Panc1 (cell line): ENCODE measurements around the gene SMARCB1. TPM values are rescaled to one million over a fixed set of nuclear protein-coding genes. Genes with fewer than 3 reads are reported as not detected.

Experiments used
- ATAC-seq: fragments of 200-7000 bp; cut with Tn5 transposase; 2 replicates; pipeline ENCODE4 v1.9.1; 2020; ENCODE audit warnings: mild to moderate bottlenecking, moderate library complexity
- BruUV-seq: library from RNA; stranded (reverse); fragments of 400-500 nt; replicated peaks from 2 replicates; lab custom pipeline; 2021; lab: Mats Ljungman, UMichigan
- CTCF ChIA-PET: fragments of 300-600 bp; sonication (Branson Sonifier 250); formaldehyde crosslinking; loops from one replicate; lab custom pipeline; 2022; ENCODE audit warnings: antibody characterized with exemption; lab: Charles Lee
- POLR2A ChIA-PET: fragments of 300-600 bp; sonication (Branson Sonifier 250); formaldehyde crosslinking; loops from one replicate; lab custom pipeline; 2022; ENCODE audit warnings: antibody characterized with exemption; lab: Charles Lee
- DNase-seq: peaks from one replicate; pipeline ENCODE4 v3.0.0-alpha.2; 2010; ENCODE audit warnings: low read depth, low spot score
- H3K27ac ChIP-seq: 2 replicates; pipeline ENCODE4 v1.5.1; 2011; ENCODE audit warnings: mild to moderate bottlenecking, low read length, inconsistent platforms
- H3K27me3 ChIP-seq: fragments of 200-500 bp; sonication (Bioruptor generic); 2 replicates; pipeline ENCODE4 v1.6.0; 2014; ENCODE audit warnings: low read length, inconsistent platforms; ENCODE audit not compliant: control insufficient read depth, insufficient read depth
- H3K36me3 ChIP-seq: fragments of 200-500 bp; sonication (Bioruptor generic); 2 replicates; pipeline ENCODE4 v1.5.1; 2014; ENCODE audit warnings: inconsistent platforms, mild to moderate bottlenecking, low read length, moderate library complexity; ENCODE audit not compliant: control insufficient read depth, insufficient read depth
- H3K4me1 ChIP-seq: 2 replicates; pipeline ENCODE4 v1.5.1; 2011; ENCODE audit warnings: inconsistent platforms, mild to moderate bottlenecking, low read length, moderate library complexity; ENCODE audit not compliant: control insufficient read depth, insufficient read depth
- H3K4me3 ChIP-seq, 2 experiments: 2 replicates each; pipeline ENCODE4 v1.5.1; 2011 to 2012; ENCODE audit warnings: low read depth in 2 of 2, low read length in 2 of 2, mild to moderate bottlenecking in 2 of 2, inconsistent platforms in 1 of 2, moderate library complexity in 1 of 2
- H3K9me3 ChIP-seq: fragments of 200-500 bp; sonication (Bioruptor generic); 2 replicates; pipeline ENCODE4 v1.5.1; 2014; ENCODE audit warnings: low read depth, mild to moderate bottlenecking, inconsistent platforms, low read length, moderate library complexity; ENCODE audit not compliant: control insufficient read depth, insufficient read depth
- POLR2AphosphoS5 ChIP-seq: IDR thresholded peaks from 2 replicates; pipeline ENCODE4 v1.6.1; 2012; ENCODE audit warnings: mild to moderate bottlenecking, low read depth, low read length, moderate library complexity
- SIN3A ChIP-seq: IDR thresholded peaks from 2 replicates; pipeline ENCODE4 v1.6.1; 2012; ENCODE audit warnings: low read depth, mild to moderate bottlenecking, low read length, moderate library complexity, borderline replicate concordance; ENCODE audit not compliant: insufficient read depth
- TCF7L2 ChIP-seq: IDR thresholded peaks from 2 replicates; pipeline ENCODE4 v1.6.1; 2011; ENCODE audit warnings: mild to moderate bottlenecking, low read depth, low read length, inconsistent platforms
- in situ Hi-C: cut with HindIII; loops from 2 replicates; pipeline ENCODE4 v1.10.0; 2016; ENCODE audit warnings: low sequenced_read_pairs, low pct_unique_long_range_greater_than_20kb
- intact Hi-C: fragments of 100-400 bp; cut with micrococcal nuclease; formaldehyde crosslinking; loops from one replicate; pipeline ENCODE4 v1.10.0; 2022; ENCODE audit not compliant: unreplicated experiment
- total RNA-seq: library from RNA; stranded (reverse); gene quantifications from one replicate; pipeline ENCODE4 v1.2.1, GENCODE V29; 2021; ENCODE audit not compliant: unreplicated experiment
- TF ChIP-seq, protein P1 (sequence below), 2 experiments: IDR thresholded peaks; 2 replicates each; pipeline ENCODE4 v1.6.1; 2011 to 2012; ENCODE audit warnings: low read depth in 2 of 2, control low read depth in 1 of 2, low read length in 1 of 2, mild to moderate bottlenecking in 1 of 2, moderate library complexity in 1 of 2; ENCODE audit not compliant: insufficient read depth in 1 of 2
- TF ChIP-seq, protein P2 (sequence below): fragments of 450-650 bp; IDR thresholded peaks from 2 replicates; pipeline ENCODE4 v1.5.1; 2017; ENCODE audit warnings: mild to moderate bottlenecking

SMARCB1 gene
- total RNA-seq, 1 experiment from 2014 or later, result 70.2 TPM

DNA sequence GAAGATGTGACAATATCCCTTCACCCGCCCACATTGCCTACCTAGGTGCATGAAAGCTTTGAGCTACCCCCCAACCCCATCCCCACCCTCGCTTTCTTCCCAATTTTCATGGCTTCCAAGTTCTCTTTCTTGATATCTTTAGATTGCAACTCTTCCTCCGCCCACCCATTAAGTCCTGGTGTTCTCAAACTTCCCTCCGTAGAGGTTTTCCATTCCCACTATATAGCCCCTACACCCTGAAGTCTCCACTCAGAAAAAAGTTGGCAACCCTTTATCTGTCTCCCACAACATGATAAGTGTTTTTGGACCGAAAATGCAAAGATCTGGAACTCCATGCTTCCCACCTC is 36.4 kb upstream of the SMARCB1 start:
- TF ChIP-seq TCF7L2, result no peak
- TF ChIP-seq, protein P1, sequence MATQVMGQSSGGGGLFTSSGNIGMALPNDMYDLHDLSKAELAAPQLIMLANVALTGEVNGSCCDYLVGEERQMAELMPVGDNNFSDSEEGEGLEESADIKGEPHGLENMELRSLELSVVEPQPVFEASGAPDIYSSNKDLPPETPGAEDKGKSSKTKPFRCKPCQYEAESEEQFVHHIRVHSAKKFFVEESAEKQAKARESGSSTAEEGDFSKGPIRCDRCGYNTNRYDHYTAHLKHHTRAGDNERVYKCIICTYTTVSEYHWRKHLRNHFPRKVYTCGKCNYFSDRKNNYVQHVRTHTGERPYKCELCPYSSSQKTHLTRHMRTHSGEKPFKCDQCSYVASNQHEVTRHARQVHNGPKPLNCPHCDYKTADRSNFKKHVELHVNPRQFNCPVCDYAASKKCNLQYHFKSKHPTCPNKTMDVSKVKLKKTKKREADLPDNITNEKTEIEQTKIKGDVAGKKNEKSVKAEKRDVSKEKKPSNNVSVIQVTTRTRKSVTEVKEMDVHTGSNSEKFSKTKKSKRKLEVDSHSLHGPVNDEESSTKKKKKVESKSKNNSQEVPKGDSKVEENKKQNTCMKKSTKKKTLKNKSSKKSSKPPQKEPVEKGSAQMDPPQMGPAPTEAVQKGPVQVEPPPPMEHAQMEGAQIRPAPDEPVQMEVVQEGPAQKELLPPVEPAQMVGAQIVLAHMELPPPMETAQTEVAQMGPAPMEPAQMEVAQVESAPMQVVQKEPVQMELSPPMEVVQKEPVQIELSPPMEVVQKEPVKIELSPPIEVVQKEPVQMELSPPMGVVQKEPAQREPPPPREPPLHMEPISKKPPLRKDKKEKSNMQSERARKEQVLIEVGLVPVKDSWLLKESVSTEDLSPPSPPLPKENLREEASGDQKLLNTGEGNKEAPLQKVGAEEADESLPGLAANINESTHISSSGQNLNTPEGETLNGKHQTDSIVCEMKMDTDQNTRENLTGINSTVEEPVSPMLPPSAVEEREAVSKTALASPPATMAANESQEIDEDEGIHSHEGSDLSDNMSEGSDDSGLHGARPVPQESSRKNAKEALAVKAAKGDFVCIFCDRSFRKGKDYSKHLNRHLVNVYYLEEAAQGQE (IDR thresholded peaks at IDR 0.05; ENCODE audit: insufficient read depth in 1 of 2, low read depth in 2 of 2, low read length in 1 of 2), result no peak
- no peak for TF ChIP-seq POLR2AphosphoS5
- TF ChIP-seq SIN3A, result no peak
- TF ChIP-seq, protein P2, sequence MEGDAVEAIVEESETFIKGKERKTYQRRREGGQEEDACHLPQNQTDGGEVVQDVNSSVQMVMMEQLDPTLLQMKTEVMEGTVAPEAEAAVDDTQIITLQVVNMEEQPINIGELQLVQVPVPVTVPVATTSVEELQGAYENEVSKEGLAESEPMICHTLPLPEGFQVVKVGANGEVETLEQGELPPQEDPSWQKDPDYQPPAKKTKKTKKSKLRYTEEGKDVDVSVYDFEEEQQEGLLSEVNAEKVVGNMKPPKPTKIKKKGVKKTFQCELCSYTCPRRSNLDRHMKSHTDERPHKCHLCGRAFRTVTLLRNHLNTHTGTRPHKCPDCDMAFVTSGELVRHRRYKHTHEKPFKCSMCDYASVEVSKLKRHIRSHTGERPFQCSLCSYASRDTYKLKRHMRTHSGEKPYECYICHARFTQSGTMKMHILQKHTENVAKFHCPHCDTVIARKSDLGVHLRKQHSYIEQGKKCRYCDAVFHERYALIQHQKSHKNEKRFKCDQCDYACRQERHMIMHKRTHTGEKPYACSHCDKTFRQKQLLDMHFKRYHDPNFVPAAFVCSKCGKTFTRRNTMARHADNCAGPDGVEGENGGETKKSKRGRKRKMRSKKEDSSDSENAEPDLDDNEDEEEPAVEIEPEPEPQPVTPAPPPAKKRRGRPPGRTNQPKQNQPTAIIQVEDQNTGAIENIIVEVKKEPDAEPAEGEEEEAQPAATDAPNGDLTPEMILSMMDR, result no peak
- H3K9me3 ChIP-seq, result no peaks in the 10 kb centered on the region
- ChIA-PET POLR2A (no interaction called here), CTCF (no interaction called here)
- peaks cover 6% of the 10 kb centered on the region for H3K4me1 ChIP-seq
- intact Hi-C loops (no loop called here), in situ Hi-C loops (no loop called here)
- ATAC-seq (no peak), DNase-seq (no peak)
- no TSS peak for BruUV-seq
- peaks cover 7% of the 10 kb centered on the region; the same call in 1 of the 2 replicates for H3K36me3 ChIP-seq
- H3K27me3 ChIP-seq, result no peaks in the 10 kb centered on the region
- H3K4me3 ChIP-seq, result peak overlapping the region; percentile 69 to 73
- peak overlapping the region; percentile 68 for H3K27ac ChIP-seq

DNA sequence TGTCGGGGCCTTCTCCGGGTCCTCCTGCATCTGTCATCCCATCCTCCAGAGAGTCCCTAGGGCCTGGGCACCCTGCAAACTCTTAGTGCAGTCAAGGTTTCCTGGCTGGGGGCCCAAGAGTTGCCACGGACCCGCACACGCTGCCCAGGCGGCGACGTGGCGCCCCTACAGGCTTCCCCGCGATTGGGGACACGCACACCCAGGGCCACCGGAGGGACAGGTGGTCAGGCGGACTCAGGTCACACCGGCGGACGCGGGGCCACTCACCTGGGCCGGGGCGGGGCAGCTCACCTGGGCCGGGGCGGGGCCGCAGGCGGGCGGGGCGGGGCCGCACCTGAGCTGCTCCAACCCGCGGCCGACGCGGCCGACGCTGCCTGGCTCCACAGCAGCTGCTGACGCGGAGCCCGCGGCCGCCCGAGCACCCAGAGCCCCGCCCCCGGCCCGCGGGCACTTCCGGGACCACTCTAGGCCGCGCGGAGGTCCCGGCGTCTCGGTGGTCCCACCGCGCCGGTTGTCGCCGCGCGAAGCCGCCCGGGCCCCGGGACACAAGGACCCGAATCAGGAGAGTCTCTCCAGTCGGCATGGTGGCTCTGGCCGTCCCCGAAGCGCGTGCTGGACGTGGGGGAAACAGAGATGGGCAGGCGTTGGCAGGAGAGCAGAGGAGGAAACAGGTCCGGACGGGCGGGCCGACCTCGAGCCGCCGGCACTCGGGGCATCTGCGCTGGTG is 35.9 kb upstream of the SMARCB1 start, which contains the start of gene ZNF70:
Gene ZNF70, minus strand, starts transcription at position 399 of the 727 bp plus-strand sequence. CDS start 5,972 bp downstream, outside the sequence.
- peak; percentile 99 for ATAC-seq
- DNase-seq, result no peak
- Histone ChIP-seq H3K9me3 (no peaks in the 10 kb centered on the region), H3K27ac (peak within 1 kb of the TSS; percentile 82), H3K4me3 (peak within 1 kb of the TSS; percentile 69 to 73), H3K36me3 (peaks cover 7% of the 10 kb centered on the region; the same call in 1 of the 2 replicates), H3K27me3 (no peaks in the 10 kb centered on the region), H3K4me1 (peaks cover 6% of the 10 kb centered on the region)
- in situ Hi-C loops (no loop called here), intact Hi-C loops (no loop called here)
- POLR2A ChIA-PET, result no interaction called here
- TF ChIP-seq, protein P2, result no peak; the same call in 1 of the 2 replicates
- TF ChIP-seq TCF7L2 (no peak), POLR2AphosphoS5 (no peak), SIN3A (no peak)
- TF ChIP-seq, protein P1 (IDR thresholded peaks at IDR 0.05; ENCODE audit: insufficient read depth in 1 of 2, low read depth in 2 of 2, low read length in 1 of 2), result no peak
- BruUV-seq, result no TSS peak
- CTCF ChIA-PET, result no interaction called here
